Coronary artery (tissue), 2 donors: Measurements from ENCODE around the gene SLC27A1.

Experiments used
- DNase-seq: peaks from one replicate; pipeline ENCODE4 v3.0.0-alpha.2; 2017; ENCODE audit warnings: low spot score
- H3K27ac ChIP-seq, 2 donors: fragments of 200-600 bp; sonication (generic); one replicate each; pipeline ENCODE4 v1.5.1; 2016 to 2019
- H3K4me3 ChIP-seq: fragments of 200-600 bp; sonication (generic); 2 replicates; pipeline ENCODE4 v1.5.1; 2016; ENCODE audit warnings: mild to moderate bottlenecking, moderate library complexity
- TF ChIP-seq, protein P1 (sequence below): fragments of 200-600 bp; sonication (generic); IDR thresholded peaks from one replicate; pipeline ENCODE4 v1.5.1; 2019; ENCODE audit warnings: antibody characterized with exemption

Gene SLC27A1

GRCh38 chr19:17488593-17489391 is 18.5 kb downstream of the SLC27A1 start:
- DNase-seq: no peak
- TF ChIP-seq, protein P1, sequence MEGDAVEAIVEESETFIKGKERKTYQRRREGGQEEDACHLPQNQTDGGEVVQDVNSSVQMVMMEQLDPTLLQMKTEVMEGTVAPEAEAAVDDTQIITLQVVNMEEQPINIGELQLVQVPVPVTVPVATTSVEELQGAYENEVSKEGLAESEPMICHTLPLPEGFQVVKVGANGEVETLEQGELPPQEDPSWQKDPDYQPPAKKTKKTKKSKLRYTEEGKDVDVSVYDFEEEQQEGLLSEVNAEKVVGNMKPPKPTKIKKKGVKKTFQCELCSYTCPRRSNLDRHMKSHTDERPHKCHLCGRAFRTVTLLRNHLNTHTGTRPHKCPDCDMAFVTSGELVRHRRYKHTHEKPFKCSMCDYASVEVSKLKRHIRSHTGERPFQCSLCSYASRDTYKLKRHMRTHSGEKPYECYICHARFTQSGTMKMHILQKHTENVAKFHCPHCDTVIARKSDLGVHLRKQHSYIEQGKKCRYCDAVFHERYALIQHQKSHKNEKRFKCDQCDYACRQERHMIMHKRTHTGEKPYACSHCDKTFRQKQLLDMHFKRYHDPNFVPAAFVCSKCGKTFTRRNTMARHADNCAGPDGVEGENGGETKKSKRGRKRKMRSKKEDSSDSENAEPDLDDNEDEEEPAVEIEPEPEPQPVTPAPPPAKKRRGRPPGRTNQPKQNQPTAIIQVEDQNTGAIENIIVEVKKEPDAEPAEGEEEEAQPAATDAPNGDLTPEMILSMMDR: no peak
- no peak overlapping the region for H3K4me3 ChIP-seq
- no peak overlapping the region for H3K27ac ChIP-seq

GRCh38 chr19:17489392-17490030 is 19.2 kb downstream of the SLC27A1 start:
- Histone ChIP-seq H3K4me3 (no peak overlapping the region), H3K27ac (no peak overlapping the region)
- no peak for DNase-seq
- TF ChIP-seq, protein P1: no peak

DNA sequence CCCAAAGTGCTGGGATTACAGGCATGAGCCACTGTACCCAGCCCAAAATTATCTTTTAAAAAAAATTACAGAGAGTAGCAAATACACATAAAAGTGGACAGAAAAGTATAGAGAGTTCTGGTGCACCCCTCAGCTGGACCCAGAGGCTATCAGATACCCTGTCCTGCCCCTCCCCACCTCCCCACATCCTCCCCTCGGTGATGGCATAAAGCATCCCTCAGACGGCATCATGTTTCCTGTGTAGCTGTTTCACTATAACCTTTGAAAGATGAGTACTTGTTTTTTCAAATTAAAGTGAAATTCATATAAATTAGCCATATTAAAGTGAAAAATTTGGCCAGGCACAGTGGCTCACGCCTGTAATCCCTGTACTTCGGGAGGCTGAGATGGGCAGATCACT is 20.1 kb downstream of the SLC27A1 start:
- TF ChIP-seq, protein P1: no peak
- no peak for DNase-seq
- no peak overlapping the region for H3K27ac ChIP-seq

DNA sequence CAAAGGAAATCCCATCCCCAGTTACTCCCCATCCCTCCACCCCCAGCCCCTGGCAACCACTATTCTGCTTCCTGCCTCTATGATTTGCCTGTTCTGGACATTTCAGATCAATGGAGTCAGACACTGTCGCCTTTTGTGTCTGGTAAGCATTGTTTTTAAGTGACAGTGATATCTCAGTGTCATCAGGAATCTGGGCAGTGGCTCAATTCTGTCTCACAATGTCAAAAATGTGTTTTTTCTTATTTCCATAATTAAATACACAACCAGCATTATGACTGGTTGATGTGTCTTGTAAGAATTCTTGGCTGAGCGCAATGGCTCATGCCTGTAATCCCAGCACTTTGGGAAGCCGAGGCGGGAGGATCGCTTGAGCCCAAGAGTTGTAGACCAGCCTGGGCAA is 21.0 kb downstream of the SLC27A1 start:
- no peak overlapping the region for H3K4me3 ChIP-seq
- DNase-seq: no peak
- H3K27ac ChIP-seq: no peak overlapping the region
- TF ChIP-seq, protein P1: no peak

More for the DNA sequence above, 20.1 kb downstream of the SLC27A1 start:
- no peak overlapping the region for H3K4me3 ChIP-seq

DNA sequence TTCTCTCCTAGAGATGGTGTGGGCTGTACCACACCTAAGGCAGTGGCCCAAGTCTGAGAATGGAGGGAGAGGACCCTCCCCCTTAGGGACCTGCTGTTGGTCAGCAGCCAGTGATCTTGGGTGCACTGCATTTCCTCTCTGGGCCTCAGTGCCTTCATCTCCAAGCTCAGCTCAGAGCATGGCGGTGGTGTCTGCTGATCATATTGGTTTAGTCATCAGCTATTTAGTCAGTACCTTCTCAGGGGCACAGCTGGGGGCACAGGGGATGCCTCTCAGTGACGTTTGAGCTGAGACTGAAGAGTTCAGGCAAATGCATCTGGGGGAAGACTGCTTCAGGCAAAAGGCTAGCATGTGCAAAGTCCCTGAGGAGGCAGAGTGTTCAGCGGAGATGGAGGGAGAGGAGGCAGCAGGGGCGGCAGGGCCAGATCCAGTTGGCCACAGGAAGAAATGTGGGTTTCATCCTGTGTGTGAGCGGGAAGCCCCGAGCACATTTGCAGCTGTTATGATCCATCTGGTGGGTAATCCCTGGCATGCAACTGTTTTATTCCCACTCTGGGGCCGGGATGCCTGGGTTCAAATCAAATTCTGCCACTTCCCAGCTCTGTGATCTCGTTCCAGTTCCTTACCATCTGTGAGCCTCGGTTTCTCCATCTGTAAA is 25.4 kb downstream of the SLC27A1 start:
- H3K4me3 ChIP-seq: no peak overlapping the region
- TF ChIP-seq, protein P1: no peak
- H3K27ac ChIP-seq: no peak overlapping the region
- no peak for DNase-seq

GRCh38 chr19:17496337-17496997 is 26.1 kb downstream of the SLC27A1 start:
- Histone ChIP-seq H3K27ac (no peak overlapping the region), H3K4me3 (no peak overlapping the region)
- TF ChIP-seq, protein P1: peak; percentile 75
- DNase-seq: no peak
